Stimulated activated CD8-positive, alpha-beta memory T cell treated with anti-CD3 and anti-CD28 coated beads, Interleukin-2, amount 100 ng/mL, for 48 hours (primary cell): ENCODE data around the gene TCFL5.
A peak's percentile ranks its signal among the peaks of the same experiment; 100 is the strongest.

ENCODE experiments used
- DNase-seq, 2 donors: peaks; one replicate each; pipeline ENCODE4 v3.0.0-alpha.2; 2020; ENCODE audit warnings: low read depth in 2 of 2

The TCFL5 gene

DNA sequence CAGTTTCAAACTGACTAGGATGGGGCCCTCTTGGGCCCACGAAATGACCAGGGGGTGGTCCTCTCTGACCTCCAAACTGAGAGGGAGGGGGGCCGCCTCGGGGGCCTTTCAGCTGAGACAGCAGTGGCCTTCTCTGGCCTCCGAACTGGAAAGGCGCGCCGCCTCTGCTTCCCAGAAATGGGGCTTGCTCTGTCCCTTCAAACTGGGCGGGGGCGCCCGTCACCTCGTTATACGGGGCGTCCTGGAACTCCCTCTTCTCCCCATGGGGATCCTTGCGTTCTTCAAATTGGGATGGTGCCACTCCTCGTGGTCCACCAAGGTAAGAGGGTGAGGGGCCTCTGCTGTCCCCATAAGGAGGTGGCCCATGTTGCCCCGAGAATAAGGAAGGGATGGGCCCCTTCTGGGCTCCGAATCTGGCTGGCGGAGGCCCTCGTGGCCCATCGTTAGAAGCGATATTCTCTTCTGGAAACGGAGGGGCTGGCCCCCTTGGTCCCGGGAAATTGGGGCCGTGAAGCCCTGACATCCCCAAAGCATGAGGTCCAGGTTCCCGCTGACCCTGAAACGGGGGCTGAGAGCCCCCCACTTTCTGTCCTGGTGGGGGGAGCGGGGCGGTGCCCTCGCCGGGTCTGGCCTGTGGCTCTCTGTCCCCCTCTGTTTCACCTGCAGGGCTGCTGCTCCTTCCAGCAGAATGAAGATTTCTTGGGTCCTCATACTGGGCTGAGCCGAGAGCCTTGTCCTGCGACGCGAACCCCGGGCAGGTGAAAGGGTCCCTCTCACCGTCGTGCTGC, 18.7 kb upstream of the TCFL5 start:
- DNase-seq = no peak

DNA sequence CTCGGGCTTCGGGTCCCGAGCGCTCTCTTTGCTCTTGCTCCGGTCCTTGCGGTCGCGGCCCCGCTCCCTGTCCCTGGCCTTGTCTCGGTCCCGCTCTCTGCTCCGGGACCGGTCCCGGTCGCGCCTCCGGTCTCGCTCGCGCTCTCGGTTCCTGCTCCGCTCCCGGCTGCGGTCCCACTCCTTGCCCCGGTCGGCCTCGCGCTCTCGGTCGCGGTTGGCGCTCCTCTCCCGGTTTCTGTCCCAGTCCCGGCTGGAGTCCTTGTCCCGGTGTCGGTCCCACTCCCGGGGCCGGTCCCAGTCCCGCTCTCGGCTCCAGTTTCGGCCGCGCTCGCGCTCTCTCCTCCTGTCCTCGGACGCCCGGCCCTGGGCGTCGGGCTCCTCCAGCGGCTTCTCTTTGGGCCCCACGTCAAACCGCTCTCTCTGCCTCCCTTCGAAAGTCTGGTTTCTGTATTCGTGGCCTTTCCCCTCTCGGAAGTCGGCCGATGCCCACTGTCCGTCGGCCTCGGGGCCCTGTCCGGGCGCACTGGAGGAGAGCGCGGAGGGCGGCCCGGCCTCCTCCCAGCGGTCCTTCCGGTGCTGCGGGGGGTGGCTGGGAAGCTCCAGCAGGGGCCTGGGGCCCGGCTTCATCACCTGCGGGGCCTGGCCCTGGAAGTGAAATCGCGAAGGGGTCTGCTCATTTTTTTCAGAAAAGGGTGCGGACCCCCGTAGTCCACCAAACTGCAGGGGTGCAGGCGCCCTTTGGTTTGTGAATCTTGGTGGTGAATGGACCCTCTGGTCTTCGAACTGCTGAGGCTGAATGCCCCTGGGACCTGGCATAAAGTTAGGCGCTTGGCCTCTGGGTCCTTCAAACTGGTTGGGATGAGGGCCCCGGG, 17.9 kb upstream of the TCFL5 start:
- DNase-seq = no peak

DNA sequence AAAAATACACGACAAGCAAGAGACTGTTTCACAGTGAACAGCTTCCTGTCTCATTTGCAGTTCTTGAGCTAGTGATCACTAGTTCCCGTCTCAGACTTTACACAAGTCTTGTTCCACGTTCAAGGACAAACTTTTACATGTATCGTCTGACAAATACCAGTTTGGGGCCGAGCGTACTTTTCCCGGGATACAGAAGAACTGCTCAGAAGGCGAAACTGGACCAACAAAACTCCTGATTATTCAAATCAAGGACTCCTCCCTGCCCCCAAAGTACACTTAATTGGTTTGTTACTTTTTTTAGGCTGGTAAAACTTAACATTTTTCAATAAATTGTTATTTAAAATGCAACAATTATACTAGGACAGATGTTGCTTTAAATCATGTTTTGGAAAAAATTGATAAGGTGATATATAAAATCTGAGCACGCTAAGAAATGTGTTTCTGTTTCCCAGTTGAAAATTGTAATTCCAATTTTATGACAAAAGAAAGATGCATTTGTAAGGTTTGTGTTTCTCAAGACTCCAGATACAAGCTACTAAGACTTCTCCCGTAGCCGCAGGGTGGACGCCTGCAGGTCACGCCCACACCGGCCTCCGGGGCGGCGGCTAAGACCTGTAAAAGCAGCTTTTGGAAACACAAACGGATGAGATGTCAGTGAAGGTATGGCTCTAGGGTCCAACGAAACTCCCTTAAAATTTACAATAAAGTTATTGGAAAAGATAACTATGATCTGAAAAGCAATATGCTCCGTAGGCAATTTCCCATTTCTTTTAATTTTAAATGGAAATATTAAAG, 16.8 kb upstream of the TCFL5 start:
- no peak for DNase-seq

DNA sequence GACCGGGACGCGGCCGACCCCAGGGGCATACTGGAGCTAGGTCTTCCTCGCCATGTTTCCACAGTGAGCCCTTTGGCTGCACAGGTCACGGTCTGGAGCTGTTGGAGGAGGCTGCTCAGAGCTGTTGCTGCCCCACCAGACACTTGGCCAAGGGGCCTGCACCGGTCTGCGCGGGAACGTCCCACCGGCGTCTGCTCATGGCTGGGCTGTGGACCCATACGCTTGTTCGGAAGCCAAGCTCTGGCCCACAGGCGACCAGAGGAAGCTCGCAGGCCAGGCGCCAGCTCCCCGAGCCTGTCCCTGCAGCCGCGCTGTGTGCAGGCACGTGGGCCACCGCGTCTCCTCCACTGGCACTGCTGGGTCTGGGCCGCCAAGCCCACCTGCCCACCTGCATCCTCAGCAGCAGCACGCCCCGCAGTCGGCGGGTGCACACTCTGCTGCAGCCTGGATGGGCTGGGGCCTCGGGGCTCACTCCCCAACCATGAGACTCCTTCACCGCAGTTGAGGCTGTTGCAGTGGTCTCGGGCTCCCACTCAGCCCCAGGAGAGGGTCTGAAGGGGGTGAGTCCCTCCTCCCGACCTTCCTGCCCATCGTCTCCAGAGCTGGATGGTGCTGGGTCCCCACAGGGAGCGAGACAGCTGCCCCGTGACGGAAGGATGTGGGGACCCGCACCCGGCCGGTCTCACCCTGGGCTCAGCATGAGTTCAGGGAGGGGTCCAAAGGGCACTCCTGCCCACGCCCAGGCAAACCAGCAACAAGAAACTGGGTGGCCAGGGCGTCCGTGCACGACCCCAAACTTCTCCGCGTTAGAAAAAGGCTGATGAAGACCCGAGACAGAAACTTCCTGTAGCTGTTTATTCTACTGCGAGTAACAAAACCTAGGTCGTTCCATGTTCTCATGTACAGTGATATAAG, 15.5 kb upstream of the TCFL5 start:
- no peak for DNase-seq

DNA sequence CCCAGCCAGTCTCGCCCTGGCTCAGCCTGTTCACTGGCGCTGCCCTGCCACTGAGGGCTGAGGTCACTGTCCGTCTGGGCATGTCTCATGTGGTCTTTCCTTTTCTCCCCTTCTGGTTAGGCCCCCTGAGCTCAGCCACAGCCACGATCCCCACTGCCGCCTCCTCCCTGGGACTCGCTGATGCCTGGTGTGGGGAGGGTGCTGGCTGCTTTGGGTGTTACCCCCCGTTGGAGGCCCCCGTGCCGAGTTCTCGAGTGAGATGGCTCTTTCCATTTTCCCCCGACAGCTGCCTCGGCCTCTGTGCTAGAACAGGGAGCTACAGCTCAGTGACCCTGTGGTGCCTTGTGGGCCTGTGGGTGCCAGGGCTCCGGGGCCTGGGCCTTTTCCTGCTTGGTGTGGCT, 14.9 kb upstream of the TCFL5 start:
- DNase-seq = no peak

DNA sequence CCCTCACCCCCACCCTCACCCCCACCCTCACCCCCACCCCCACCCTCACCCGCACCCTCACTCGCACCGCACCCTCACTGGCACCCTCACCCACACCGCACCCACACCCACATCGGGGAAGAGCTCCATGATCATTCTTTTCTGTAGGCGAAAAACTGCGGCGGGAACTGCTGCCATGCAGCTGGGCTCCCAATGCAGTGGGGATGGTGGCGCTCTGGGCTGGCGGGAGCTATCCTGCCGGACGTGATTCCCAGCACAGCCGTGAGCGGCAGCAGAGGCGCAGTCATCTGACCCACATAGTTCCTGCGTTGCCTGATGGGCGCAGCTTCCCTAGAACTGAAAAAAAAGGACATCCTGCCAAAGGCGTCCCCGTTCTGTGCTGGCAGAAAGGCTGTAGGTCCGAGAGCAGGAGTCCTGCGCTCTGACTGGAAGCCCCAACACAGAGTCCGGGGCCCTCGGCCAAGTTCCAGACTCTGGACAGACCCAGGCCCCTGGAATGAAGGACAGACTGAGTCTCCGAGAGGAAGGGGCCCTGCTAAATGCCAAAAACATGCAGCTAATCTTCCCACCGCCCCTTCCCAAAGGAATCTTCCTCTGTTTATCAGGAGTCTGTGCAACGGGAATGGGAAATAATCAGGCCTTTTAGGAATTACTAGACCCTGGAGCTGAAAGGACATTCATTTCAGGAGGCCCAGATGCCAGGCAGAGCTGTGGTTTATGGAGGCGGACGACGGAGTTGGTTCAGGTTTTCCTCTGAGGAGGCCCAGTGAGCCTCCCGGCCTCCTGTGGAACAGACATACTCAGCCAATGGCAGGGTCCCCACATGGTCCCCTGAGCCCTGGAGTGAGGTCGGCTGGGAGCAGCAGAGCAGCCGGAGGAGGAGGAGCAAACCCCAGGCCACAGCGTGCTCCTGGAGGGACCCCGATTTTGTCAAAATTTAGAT, 14.1 kb upstream of the TCFL5 start:
- no peak for DNase-seq

DNA sequence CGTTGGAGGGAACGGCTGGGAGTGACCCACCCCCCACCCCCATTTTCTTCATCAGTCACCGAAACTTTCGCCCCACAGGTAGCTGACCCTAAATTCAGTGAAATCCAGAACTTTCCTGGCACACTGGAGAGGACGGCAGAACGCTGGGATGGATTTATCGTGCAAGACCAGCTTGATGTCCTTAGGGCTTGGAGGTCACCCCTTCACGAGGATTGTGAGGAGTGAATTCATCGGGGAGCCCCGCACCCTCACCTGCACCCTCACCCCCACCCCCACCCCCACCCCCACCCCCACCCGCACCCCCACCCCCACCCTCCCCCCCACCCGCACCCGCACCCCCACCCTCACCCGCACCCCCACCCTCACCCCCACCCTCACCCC, 13.3 kb upstream of the TCFL5 start:
- no peak for DNase-seq

DNA sequence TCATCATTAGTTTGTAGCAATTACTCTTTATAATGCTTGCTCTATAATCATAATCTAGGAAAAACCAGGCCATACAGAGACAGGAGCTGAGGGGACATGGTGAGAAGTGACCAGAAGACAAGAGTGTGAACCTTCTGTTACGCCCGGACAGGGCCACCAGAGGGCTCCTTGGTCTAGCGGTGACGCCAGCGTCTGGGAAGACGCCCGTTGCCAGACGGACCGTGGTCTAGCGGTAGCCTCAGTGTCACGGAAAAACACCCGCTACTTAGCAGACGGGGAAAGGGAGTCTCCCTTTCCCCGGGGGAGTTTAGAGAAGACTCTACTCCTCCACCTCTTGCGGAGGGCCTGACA, 12.0 kb upstream of the TCFL5 start:
- DNase-seq = peak in 1 of 2 donors; percentile 27

DNA sequence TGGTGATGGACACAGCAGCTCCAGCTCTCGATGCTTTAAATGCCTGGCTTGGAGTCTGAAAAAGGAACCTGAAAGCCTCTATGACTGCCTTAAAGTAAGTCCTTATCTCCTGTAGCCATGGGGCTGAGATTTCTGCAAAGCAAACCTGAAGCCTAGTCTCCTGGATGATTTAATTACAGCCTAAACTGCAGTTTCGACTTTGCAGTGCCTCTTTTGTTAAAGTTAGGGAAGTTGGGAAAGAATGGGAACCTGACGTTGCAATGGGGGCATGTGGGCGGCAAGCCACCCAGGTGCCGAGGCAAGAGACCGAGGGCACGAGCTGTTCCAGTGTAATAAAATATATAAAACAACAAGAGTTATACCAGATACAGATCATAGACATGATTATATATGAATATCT, 11.7 kb upstream of the TCFL5 start:
- no peak for DNase-seq

DNA sequence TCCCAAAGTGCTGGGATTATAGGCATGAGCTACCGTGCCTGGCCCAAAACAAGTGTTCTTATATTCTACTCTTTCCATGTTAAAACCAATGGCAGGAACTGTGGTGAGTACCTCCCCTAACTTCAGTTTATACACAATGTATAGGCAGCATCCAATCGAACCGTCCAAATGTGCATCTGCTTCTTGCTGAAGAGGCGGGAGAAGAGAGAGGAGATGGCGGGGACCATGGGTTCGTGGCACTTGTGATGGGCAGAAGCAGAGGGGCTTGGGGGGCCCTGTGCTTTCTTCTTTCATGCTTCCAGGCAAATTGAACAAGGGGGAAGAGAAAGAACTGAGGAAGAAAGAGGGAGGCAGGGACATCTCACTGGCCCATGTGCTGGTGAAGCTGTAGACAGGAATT, 11.2 kb upstream of the TCFL5 start:
- DNase-seq = no peak

DNA sequence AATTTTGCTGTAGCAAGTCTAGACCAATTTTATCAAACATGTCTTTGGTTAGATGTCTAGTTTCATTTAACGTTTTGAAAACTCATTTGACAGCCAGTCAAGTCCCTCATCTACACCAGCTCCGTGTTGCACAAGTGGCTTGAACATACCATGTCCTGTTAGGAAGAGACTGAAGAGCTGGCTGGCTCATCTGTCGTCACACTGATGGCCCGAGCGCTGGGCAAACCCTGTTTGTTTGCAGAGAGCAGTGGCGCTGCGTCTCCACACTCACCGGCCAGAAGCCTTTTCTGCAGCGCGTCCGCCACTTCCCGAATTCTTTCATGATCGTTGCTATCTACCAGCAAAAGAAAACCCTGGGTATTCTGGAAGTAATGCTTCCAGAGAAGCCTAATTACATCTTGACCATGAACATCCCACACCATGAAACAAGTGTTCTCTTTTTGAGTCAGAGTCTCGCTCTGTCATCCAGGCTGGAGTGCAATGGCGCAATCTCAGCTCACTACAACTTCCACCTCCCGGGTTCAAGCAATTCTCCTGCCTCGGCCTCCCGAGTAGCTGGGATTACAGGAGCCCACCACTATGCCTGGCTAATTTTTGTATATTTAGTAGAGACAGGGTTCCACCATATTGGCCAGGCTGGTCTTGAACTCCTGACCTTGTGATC, 10.7 kb upstream of the TCFL5 start:
- no peak for DNase-seq

DNA sequence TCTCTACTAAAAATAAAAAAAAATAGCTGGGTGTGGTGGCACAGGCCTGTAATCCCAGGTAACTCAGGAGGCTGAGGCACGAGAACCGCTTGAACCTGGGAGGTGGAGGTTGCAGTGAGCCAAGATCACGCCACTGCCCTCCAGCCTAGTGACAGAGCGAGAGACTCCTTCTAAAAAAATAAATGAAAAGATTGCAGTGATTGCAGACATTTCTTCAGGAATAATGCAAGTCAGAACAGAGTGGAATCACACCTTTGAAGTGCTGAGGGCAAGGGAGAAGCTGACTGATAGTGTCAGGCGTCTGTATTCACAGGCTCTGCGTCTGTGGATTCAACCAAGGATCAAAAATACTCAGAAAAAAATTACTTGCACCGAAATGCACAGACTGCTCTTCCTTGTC, 2.6 kb upstream of the TCFL5 start:
- DNase-seq = no peak

DNA sequence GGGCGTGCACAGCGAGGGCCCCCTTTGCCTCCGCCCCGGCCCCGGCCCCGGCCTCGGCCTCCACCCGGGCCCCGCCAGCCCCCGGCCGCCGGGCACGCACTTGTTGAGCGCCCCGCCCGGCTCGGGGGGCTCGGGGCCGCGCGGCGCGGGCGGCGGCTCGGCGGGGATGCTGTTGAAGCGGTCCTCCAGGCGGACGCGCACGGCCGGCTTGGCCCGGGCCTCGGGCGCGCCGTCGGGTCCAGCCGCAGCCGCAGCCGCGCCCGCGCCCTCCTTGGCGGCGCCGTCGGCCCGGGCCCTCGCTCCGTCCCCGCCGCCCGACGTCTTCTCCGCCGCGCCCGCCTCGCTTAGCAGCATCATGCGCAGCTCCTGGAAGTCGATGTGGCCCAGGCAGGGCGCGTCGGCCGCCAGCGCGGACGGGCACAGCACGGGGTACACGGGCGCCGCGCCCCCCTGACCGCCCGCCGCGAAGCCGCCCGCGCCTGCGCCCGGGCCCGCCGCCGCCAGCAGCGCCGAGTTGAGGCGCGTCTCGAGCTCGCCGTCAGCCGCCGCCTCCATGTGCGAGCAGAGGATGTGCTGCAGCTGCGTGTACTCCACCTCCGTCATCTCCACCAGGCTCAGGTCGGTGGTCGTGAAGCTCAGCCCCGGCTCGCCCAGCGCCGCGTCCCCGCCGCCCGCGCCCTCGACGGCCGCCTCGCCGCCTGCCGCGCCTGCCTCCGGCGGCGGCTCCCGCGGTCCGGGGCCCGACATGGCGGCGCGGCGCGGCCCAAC, 514 bp downstream of the TCFL5 start:
- DNase-seq = peak in 1 of 2 donors; percentile 22

DNA sequence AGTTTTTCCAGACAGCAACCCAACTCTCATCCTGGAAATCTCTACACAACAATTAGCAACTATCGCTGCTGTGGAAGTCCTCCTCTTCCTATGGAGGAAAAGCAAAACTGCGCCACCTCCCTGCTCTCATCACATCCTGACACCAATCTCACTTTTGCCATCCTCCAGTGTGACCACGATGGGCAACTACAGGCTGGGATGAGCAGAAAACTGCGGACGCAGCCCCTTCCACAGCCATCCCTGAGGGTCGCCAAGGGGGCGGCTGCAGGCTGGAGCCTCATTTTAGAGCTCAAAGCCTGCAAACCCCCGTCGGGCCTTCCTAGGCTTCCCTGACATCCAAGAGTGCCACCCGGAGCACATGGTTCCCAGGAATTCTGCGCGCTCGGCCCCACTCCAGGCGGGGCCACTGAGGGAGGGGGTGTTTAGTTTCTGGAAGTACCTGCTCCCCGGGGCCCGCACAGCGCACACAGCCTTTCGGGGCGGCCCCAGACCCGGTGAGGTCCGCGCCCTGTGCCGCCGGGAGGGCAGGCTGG, 1.2 kb downstream of the TCFL5 start:
- DNase-seq = no peak

DNA sequence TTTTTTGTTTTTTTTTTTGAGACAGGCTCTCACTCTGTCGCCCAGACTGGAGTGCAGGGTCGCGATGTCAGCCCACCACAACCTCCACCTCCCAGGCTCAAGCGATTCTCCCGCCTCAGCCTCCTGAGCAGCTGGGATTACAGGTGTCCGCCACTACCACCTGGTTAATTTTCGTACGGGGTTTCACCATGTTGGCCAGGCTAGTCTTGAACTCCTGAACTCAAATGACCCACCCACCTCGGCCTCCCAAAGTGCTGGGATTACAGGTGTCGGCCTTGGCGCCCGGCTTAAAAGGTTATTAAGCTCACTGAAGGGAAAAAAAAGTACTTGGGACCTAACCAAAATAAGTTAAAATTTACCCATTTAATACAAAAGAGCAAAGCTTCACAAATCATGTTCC, 1.9 kb downstream of the TCFL5 start:
- DNase-seq = no peak

DNA sequence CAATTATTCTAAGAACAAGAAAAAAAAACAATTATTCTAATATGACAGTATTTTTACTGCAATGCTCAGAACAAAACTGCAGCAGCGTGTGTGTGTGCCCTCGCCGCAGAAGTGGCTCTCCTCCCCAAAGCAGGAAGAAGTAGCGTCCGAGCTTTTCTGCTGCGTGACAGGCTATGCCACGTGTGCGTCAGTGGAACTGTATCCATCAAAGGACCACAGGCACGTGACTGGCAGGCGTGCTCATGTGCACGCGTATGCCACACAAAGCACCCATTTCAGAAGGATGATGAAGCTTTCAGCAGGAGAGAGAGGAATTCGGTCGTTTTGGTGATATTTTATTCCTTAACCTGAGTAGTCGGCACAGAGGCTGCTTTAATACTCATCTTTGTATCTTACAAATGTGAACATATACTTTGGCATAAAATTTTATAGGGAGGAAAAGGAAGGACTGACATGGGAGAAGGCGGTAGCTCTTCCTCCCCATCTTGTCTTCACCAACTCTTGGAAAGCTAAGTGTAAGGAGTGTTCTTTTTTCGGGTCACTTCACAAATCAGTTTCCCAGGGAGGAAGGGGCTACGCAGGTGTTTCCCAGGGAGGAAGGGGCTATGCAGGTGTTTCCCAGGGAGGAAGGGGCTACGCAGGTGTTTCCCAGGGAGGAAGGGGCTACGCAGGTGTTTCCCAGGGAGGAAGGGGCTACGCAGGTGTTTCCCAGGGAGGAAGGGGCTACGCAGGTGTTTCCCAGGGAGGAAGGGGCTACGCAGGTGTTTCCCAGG, 3.4 kb downstream of the TCFL5 start:
- no peak for DNase-seq

DNA sequence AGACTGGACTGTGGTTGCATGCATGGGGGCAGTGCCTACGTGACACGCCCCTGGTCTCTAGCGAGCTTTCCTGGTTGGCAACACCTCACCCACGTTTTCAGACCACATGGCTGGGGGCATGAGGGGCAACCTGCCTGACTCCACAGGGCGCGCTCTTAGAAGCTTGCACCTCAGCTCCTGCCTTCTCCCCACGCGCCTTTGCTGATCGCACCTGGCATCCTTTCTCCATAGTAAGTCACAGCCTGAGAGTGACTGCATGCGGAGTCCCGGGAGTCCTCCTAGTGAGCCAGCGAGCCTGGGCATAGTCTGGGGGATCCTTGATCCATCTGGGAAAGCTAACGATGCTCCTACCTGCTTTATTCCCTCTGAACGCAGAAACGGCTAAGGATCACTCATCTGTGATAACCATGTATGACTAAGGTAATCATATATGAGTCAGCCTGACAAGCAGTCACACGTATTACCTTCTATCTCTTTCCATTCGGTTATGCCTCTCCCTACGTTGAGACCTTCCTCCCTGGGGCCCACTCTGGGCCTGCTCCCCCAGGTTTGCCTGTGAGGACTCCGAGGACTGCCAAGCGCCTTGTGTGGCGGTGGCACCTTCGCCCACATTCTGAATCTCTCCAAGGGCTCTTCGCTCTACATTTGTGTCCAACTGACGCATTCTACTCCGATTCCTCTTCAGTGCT, 4.5 kb downstream of the TCFL5 start:
- no peak for DNase-seq
